OCI-M2 (cell line): ENCODE results near the gene NDUFB8.
"Not testable (repeated sequence)": the region's sequence is repeated elsewhere in the genome, so short reads cannot be mapped to it uniquely, and the experiment has no call there.

ENCODE experiments used
- DNase-seq: peaks from one replicate; lab custom pipeline; 2025; ENCODE audit not compliant: unreplicated experiment; lab: John Stamatoyannopoulos, UW

The NDUFB8 gene

DNA sequence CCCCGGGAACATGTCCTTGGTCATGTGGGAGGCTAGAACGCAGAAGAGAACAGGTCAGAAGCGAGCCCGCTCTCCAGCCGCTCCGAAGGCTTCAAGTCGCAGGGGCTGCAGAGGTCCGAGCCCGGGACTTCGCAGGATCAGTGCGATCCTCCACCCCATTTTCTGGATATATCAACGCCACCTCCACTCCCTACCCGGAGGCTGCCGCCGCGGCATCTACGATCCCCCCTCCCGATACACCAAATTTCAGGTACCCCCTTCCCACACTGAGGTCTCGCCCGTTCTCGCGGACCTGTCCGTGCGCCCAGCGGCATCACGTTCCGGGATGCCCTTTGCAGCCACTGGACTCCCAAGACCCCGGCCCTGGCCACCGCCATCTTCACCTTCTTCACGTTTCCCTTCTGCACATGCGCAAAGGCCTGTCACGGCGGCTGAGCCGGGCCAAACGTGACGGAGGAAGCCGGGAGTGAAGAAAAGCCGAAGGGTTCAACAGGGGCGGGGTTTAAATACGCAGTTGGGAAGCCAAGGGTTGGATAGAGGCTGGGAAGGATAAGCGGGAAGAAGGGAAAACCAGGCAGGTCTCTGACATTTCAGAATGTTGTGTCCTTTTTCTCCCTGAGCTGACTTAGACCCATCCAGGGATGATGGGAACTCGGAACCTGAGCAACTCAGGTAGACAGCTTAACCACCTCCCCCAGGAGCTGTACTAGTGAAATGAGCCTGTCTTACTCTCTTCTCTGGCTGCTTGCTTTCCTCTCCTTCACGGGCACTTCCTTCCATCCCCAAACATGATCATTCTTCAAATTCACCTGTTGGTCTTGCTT lies at the start of gene NDUFB8:
NDUFB8 (minus strand) TSS at position 397 of the 824 bp plus-strand sequence; CDS start at position 377, 20 bp downstream.
- DNase-seq = peak; percentile 66

DNA sequence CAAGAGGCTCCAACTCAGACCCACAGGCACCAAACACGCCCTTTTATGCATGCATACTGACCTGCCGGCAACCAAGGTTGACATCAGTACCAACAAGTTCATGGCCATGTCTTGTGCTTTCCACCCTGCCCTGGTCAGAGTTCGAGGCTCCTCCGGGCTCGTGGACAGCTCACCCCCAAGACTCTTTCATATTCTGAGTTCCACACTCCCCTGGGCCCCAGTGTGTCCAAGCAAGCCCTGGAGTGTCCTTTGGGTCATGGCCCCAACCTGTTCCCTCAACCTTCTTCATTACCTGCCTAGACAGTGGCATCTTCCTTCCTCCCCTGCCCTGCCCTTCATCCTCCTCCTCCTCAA lies 46.6 kb upstream of the NDUFB8 start:
- DNase-seq = no peak

DNA sequence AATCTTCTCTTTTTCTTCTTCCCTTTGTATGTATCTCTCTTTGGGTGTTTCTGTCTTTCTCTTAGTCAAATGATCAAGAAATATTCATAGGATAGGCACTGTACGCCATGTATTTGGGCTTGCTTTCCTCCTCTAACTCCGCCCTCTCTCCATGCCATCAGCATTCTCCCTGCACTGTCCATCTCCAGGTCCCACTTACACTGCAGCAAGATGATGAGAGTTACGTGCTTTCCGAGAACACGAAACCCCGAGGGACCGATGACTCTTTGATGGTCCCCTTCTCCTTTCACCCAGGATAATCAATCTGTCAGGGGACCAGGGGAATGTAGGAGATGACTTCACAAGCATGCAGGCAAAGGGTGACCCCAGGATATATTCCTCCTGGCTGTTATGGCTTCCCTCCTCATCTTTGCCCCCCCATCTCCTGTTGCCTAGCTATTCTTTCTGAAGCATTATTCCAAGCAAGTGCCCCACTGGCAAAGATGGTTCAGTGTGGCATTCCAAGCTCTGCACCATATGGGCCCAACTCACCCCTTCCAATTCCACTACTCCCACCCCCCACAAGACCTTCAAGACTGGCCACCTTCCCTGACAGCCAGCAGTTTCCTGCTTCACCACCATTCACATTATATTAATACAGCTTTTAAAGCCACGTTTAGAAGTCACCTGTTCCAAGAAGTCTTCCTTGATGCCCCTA lies 46.1 kb upstream of the NDUFB8 start:
- no peak for DNase-seq

DNA sequence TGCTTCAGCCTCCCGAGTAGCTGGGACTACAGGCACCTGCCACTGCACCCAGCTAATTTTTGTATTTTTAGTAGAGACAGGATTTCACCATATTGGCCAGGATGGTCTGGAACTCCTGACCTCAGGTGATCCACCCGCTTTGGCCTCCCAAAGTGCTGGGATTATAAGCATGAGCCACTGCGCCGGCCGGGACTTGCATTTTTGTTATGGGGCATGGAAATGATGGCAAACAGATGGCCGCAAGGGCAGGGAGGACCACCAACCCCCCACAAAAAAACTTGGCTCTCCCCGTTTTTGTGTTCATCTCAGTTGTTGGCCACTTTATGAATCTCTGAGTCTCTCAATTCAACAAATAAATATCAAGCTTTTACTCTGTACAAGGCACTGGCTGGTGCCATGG lies 45.5 kb upstream of the NDUFB8 start:
- DNase-seq = not testable (repeated sequence)

DNA sequence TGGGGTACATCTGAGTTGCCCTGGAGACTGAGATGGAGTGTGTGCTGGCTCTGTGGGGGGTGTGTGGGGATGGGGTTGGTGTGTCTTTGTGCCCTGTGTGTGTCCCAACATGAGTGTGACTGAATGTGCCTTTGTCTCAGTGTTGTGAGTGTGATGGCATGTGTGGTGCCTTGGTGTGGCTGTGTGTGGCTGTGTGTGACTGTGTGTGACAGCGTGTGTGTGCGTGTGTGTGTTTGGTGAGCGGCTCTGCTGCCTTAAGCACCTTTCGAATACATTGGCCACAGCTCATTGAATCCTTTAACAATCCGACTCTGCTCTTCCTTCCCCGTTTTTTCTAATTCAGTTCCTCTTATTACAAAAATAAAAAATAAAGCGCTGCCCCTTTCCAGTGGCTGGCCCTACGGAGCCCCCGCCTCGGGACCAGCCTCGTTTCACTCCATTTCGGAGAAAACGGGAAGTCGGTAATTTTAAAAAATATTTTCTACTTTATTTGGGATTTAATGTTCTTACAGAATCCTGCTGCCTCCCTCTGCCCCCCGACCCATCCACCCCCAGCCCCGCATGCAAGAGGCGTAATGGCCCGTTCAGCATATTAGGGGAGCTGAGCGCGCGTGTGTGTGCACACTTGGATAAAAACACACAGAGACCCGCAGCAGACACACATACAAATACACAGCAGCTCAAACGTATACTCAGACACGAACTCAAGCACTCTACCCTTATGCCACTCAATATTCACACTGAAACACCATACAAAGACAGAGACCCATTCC lies 41.6 kb upstream of the NDUFB8 start:
- no peak for DNase-seq

DNA sequence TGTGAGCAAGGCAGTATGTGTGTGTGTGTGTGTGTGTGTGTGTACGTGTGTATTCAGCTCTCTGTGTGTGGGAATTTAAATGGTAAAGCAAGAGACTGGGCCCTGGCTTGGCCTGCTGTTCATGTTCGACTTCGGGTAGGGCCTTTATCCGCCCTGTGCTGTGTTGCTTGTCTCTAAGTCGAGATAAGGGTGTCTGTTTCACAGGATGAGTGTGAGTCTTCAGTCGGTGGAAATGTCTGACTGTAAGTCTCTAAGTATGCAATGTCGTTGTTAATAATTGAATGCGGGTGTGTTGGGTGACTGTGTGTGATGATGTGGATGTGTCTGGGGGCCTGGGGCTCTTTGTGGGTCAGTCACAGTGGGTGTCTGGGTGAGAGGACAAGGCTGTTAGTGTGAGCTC lies 40.8 kb upstream of the NDUFB8 start:
- DNase-seq = no peak

DNA sequence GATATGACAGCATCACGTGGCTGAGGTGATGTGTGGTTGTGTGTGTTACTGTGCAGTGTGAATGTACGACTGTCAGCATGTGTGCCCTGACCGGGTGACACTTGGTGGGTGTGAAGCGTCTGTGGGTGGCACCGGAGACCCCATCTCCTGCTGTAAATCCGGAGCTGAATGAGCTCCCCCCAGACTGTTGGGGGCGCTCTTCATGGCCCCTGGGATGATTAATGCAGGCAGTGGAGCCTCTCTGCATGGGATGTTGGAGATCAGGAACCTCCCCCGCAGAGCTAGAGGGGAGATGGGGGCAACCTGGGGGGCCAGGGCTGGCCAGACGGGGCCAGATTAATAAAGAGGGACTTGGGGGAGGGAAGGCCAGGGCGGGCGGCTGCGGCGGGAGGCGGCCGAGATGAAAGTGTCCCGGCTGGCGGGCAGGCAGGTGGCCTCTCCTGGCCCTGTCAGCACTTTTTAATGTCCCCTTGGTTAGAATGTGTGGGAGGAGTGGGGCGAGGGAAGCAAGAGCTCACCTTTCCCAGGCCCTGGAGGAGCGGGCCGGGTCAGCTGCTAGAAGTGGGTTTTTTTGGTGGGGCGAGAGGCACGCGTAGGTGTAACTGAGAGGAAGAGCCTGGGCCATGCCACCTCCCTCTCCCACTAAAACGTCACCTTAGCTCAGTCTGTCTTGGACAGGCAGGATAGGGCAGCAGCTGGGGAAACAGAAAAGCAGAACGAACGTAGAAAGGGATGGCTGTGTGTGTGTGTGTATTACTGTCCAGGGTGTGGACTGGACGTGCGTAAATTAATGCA lies 40.2 kb upstream of the NDUFB8 start:
- DNase-seq = no peak

DNA sequence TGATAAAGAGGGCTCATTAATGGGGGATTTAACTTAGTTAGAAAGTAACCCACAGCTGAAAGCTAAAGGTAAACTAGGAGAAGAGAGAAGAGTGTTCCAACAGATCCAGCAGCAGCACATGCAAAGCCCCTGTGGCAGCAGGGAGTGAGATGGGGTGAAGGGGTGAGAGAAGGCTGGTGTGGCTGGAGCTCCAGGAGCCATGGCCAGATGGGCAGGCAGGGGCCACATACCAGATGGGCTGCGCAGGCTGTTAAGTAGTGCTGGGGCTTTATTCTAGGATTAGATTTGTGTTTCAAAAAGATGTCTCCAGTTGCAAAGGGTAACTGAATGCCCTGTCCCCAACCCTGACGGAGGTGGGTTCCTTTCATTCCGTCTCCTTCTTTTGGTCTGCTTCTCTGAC lies 39.2 kb upstream of the NDUFB8 start:
- DNase-seq = no peak

DNA sequence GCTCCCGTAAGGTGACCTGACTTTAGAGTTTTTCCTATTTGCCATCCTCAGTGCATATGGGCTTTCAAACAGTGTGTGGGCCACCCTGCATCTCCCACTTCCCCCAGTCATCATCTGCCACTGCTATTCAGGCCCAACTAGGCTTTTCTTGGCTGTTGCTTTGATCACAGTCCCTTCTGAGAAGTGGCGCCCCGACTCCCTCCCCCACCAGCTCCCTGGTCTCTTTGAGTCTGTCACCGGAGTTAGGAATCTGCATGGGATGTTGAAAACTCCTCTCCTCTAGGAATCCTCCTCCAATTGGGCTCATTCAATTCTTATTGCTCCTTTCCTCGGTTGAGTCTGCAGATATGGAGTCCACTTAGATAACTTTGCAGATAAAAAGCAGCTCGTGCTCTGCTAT lies 38.2 kb upstream of the NDUFB8 start:
- DNase-seq = no peak

DNA sequence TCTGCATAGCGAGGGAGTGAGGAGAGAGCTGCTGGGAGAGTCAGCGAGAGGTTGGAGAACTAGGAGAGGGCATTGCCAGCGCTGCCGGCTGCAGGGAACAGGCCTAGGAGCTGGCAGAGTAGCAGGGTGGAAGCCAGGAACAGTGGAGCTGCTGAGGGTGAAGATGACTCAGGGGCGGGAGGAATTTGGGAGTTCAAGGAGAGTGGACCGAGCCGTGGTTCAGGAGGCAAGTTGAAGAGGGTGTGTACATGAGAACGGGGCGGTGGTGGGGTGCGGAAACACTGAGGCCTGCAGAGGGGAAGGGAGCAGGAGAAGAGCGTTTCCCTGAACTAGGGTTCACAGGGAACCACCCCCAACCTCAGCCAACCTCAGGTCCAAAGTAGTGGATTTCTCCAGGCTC lies 37.6 kb upstream of the NDUFB8 start:
- DNase-seq = no peak

DNA sequence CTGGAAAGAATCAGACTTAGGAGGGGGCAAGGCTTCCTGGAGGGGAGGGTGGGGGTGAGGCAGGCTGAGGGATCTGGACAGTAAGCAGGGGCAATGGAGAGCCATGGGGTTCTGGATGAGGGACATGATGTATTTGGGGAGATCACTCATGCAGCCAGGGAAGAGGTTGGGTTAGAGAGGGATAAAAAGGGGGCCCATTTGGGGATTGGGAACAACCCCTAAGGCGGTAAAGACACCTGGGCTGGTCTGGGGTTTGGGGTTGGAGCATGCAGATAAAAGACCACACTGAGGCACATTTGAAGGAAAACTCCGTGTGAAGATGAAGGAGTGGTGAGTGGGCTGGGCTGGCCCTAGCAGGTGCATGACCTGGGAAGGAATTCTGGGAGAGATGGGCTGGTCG lies 36.9 kb upstream of the NDUFB8 start:
- DNase-seq = no peak

DNA sequence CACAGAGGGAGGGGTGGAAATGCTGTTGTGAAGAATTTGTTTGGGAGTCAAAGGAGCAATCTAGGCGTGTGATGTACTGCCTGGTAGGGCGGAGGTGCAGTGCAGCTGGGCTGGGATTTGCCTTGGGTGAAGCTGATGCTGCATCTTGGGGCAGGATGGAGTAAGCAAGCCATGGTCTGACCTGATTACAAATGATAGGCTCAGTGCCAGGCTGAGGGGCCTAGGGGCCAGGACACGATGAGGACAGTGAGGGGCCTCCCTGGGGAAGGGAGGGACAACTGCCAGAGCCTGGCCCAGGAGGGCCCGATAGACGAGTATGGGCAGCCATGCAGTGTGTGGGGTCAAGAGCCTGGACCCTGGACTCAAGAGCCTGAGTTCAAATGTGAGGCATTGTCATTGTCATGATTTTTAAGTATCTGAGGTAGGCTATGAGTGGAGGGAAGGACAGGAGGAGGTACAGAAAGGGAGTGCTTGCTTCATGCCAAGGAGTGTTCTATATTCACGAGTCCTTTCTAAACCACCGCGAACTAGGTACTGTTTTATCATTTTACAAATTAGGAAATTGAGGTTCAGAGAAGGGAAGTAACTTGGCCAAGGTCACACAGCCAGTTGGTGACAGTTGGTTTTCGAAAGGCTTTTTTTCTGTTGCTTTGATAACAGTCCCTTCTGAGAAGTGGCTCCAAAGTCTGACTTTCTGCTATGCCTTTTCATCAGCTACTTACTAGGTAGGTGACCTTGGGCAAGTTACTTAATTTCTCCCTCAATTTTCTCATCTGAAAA lies 35.7 kb upstream of the NDUFB8 start:
- no peak for DNase-seq

DNA sequence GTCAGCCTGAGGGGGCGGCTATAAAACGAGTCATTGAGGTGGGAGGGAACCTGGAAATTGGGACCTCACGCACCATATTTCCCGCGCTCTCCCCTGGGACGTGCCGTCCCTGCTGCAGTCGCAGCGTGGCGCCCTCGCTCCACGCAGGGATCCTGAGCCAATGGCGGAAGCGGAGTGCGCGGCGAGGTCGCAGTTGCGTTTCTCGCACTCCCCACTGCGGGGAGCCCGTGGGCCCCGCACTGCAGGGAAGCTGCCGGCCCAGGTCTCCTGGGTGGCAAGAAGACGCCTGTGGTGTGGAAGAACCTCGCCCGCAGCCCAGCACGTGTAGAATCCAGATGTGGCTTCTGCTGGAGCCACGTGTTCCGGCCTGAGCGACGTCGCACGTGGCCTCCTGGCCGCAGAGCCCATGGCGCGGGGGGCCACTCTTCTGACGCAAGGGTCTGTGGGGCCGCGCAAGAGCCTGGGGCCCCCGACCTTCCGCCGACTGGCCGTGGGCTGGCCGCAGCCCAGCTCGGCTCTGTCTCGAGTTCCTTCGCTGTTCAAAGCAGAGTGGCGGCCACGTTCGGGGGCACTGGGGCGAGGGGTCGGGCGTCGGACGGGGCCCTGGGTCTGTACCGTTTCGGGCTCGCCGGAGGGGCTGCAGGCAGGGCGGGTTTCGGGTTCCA lies 32.5 kb upstream of the NDUFB8 start:
- DNase-seq = no peak

DNA sequence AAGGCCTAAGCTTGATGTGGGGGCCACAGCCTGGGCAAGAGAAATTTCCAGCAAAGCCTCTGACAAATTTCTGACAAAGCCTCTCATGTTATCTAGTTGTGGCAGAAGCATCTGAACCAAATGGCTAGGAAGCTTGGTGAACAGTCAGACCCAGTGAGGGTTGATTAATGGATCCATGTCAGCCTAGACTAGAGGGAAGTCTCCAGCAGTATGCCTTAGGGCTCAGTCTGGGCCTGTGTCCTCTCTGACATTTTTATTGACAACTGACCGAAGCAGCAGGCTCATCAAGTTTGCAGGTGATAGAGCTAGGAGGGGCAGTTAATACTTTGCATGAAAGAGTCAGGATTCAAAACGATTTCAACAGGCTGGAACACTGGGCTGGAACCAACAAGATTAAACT lies 31.3 kb upstream of the NDUFB8 start:
- no peak for DNase-seq

DNA sequence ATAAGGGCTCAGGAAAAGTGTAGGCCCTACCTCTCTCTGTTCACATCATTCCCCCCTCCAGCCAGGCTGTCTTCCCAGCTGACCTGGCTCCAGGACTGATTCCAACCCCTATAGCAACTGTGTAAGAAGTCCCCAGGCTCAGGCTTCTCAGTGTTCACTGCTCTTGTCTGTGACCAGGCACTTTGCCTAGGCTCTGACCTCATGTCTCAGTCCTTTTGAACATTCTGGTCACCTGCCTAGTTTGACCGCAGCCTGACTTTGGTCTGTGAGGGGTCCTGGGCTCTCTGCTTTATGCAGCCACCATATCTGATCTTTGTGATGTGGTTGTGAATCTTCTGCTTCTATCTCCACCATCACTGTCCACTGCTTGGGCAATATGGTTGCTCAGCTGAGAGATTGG lies 30.6 kb upstream of the NDUFB8 start:
- DNase-seq = no peak

DNA sequence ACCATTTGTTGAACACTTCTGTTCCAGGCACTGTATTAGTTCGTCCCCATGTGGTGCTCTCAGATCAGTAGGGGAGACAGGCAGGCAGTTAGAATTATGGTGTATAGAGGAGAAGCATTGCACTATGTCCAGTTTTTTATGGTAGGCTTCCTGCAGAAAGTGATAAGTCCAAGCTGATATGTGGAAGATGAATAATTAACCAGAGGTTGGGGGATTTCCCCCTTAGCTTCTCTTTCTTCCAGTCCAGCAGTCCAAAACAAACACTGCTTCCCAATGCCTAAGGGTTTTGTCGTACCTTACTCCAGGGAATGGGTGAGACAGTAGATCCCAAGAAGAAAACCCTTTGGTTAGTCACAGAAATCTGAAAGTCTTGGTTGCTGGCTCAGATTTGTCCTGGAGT lies 25.2 kb upstream of the NDUFB8 start:
- no peak for DNase-seq

DNA sequence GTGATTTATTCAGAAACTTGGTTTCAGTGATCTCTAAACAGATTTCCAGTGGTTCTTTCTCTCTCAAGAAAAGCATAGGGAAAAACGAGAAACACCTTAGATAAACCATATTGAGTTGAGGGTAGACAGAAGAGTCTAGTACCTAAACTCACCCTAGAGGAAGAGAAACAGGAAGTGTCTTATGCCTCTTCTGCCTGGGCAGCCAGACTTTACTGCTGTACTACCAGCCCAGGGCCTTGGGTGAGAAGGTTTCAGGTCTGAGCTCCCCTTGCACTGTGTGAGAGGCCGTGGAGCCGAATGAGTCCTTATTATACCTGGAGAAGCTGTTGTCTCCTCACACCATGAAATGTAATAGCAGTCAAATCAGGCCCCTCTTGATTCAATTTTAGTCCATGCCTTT lies 24.3 kb upstream of the NDUFB8 start:
- DNase-seq = no peak

DNA sequence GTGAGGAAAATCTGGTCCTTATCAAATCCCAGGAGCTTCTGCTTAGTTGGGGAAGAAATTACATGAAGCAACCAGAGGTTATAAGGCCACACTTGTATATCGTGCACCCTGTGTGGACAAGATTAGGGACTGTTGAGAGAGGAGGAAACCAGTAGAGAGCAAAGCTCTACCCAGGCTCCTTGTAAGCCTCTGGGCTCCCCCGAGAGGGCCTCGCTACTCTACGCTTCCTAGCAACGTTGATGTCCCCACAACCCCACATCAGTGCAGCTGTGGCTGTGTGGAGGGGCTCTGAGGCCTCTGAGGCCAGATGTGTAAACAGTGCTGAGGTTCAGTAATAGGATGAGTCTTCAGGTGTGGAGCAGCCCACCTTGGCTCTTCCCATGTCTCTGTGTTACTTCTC lies 22.1 kb upstream of the NDUFB8 start:
- no peak for DNase-seq

DNA sequence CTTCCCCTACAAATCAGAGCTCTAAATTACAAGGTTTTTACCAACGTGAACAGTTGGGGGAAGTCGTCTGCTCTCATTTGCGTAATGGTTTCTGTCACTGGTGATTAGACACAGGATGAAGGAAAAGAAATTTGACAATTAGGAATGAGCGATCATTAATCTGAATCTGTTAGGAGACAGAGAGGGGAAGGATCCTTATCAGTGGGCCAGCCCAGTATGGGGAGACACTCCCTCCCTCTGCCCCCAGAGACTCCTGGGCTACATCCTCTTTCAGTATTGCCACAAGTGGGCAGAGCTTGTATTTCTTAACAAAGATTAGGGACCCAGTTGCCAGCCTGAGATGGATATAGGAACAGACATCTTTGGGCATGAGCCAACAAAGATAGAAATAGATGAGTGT lies 21.5 kb upstream of the NDUFB8 start:
- no peak for DNase-seq

DNA sequence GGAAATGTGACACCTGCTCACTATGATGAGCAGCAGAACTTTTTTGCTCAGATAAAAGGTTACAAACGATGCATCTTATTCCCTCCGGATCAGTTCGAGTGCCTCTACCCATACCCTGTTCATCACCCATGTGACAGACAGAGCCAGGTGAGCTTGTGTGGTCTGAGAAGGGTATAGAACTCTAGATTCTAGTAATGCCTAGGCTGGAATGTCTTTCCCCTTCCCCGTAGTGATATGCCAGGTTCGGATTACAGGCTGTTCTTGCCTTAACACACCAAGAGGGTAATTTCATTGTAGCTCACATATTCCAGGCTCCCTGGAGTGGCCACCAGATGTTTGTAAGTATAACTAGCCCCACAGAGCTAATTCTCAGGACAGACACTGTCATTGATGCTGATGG lies 15.3 kb upstream of the NDUFB8 start:
- DNase-seq = no peak
